HUES48 (cell line): ENCODE measurements around the gene TTC23.
"Not testable (repeated sequence)": the region's sequence is repeated elsewhere in the genome, so short reads cannot be mapped to it uniquely, and the experiment has no call there.

Experiments
- H3K27ac ChIP-seq: one replicate; pipeline ENCODE4 v1.7.0; 2013; ENCODE audit warnings: low read depth, low read length, inconsistent platforms
- H3K27me3 ChIP-seq: 2 replicates; pipeline ENCODE4 v1.6.1; 2013; ENCODE audit warnings: mild to moderate bottlenecking, low read length; ENCODE audit not compliant: control insufficient read depth, insufficient read depth
- H3K36me3 ChIP-seq: 2 replicates; pipeline ENCODE4 v1.6.1; 2013; ENCODE audit warnings: low read length; ENCODE audit not compliant: control insufficient read depth, insufficient read depth
- H3K4me1 ChIP-seq: 2 replicates; pipeline ENCODE4 v1.6.1; 2013; ENCODE audit warnings: mild to moderate bottlenecking, low read length; ENCODE audit not compliant: control insufficient read depth, insufficient read depth
- H3K4me3 ChIP-seq: 2 replicates; pipeline ENCODE4 v1.5.1; 2013; ENCODE audit warnings: mild to moderate bottlenecking, low read depth, low read length
- H3K9ac ChIP-seq: 2 replicates; pipeline ENCODE4 v1.6.1; 2013; ENCODE audit warnings: mild to moderate bottlenecking, low read depth, low read length, moderate library complexity
- H3K9me3 ChIP-seq: 2 replicates; pipeline ENCODE4 v1.6.1; 2013; ENCODE audit warnings: low read length; ENCODE audit not compliant: control insufficient read depth, insufficient read depth

TTC23 gene

DNA sequence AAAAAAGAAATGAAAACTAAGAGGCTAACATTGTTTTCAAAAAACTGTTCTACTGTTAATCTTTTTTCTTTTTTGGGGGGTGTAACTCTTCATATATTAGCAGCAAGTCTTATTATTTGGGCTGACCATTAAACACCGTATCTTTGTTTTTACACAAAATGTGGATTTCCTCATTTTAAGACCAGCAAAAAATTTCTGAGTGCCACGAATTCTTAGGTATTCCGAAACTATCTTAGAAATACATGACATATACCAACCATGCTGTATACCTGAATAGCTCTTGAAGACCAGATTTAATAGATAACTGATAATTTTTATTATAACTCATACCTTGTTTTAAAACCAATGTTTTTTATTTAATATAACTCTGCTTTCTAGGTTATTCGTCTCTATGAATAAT lies 620 bp upstream of the TTC23 start:
- Histone ChIP-seq H3K4me1 (peaks cover 7% of the 10 kb centered on the region; the same call in 1 of the 2 replicates), H3K9ac (no peak overlapping the region), H3K27ac (peak overlapping the region; percentile 61), H3K36me3 (no peaks in the 10 kb centered on the region), H3K27me3 (no peaks in the 10 kb centered on the region), H3K9me3 (no peaks in the 10 kb centered on the region), H3K4me3 (peak overlapping the region; percentile 90)

DNA sequence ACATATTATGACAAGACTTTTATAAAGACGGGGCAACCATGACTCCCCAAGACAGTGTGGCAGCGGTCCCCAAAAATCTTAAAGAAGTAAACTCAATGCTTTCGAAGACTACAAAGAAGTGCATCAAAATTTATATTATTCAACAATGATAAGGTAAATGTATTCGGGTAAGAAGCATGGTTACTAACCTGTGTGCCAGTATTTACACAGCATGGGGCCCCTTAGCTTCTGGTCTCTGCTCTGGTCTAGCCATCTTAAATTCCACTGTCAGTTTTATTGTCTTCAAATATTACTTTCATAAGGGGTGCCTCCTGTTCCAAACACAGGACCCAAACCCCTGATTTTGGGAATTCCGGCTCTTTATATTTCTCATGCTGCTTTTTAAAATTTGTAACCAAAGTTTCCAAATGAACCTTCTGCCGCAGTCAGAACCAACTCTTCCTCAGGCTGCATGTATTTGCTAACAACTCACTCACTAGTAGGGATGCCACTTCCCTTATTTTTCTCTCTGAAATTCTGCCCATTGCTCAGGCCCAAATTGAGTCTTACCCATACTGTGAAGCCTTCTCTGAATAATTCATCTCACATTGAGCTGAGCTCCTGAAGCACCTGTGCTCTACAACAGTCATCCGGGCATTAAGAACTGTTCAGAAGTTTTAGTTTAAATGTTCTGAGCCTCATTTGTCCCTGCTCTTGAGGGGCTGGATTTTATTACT lies 1.2 kb downstream of the TTC23 start:
- Histone ChIP-seq H3K9me3 (no peaks in the 10 kb centered on the region), H3K27ac (no peak overlapping the region), H3K36me3 (peaks cover 4% of the 10 kb centered on the region; the same call in 1 of the 2 replicates), H3K4me3 (peak overlapping the region; percentile 90), H3K27me3 (no peaks in the 10 kb centered on the region), H3K9ac (no peak overlapping the region), H3K4me1 (peaks cover 7% of the 10 kb centered on the region; the same call in 1 of the 2 replicates)

DNA sequence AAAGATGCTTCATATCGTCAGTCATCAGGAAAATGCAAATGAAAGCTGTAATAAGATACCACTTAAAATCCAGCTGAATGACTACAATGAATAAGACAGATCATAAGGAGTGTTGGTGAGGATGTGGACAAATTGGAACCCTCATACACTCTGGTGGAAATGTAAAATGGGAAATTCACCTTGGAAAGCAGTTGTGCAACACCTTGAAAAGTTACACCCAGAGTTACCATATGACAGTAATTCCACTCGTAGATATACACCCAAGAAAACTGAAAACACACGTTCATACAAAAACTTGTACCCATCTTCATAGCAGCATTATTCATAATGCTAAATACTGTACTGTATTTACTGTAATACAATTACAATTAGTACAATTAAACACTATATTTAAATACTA lies 2.3 kb downstream of the TTC23 start:
- Histone ChIP-seq H3K27me3 (no peaks in the 10 kb centered on the region), H3K9ac (no peak overlapping the region), H3K4me3 (no peak overlapping the region), H3K27ac (no peak overlapping the region), H3K9me3 (no peaks in the 10 kb centered on the region), H3K4me1 (peaks cover 7% of the 10 kb centered on the region; the same call in 1 of the 2 replicates), H3K36me3 (peaks cover 4% of the 10 kb centered on the region; the same call in 1 of the 2 replicates)

DNA sequence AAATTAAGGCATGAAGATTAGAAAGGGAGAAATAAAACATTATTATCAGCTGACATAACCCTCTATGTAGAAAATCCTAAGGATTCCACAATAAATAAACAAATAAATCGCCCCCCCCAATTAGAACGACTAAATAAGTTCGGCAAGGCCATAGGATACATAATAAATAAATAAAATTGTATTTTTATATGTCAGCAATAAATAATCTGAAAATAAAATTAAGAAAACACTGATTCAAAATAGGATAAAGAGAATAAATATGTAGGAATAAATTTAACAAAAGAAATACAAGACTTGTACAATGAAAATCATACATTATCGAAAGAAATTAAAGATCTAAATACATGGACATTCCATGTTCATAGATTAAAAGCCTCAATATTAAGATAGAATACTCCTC lies 5.1 kb downstream of the TTC23 start:
- Histone ChIP-seq H3K9ac (no peak overlapping the region), H3K4me1 (peaks cover 7% of the 10 kb centered on the region; the same call in 1 of the 2 replicates), H3K27me3 (no peaks in the 10 kb centered on the region), H3K9me3 (no peaks in the 10 kb centered on the region), H3K4me3 (no peak overlapping the region), H3K36me3 (peaks cover 8% of the 10 kb centered on the region; the same call in 1 of the 2 replicates), H3K27ac (no peak overlapping the region)

DNA sequence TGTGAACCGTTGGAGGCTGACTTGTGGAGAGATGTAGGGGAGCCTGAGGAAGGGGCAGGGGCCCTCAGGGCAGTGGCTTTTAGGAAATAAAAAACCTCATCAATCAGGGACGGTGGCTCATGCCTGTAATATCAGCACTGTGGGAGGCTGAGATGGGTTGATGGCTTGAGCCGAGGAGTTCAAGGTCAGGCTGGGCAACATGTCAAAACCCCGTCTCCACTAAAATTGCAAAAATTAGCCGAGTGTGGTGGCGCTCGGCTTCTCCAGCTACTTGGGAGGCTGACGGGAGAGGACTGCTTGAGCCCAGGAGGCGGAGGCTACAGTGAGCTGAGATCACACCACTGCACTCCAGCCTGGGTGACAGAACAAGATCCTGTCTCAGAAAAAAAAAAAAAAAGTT lies 7.6 kb downstream of the TTC23 start:
- Histone ChIP-seq H3K4me1 (no peaks in the 10 kb centered on the region), H3K9ac (no peak overlapping the region), H3K9me3 (no peaks in the 10 kb centered on the region), H3K4me3 (no peak overlapping the region), H3K27ac (no peak overlapping the region), H3K36me3 (peaks cover 8% of the 10 kb centered on the region; the same call in 1 of the 2 replicates), H3K27me3 (no peaks in the 10 kb centered on the region)

DNA sequence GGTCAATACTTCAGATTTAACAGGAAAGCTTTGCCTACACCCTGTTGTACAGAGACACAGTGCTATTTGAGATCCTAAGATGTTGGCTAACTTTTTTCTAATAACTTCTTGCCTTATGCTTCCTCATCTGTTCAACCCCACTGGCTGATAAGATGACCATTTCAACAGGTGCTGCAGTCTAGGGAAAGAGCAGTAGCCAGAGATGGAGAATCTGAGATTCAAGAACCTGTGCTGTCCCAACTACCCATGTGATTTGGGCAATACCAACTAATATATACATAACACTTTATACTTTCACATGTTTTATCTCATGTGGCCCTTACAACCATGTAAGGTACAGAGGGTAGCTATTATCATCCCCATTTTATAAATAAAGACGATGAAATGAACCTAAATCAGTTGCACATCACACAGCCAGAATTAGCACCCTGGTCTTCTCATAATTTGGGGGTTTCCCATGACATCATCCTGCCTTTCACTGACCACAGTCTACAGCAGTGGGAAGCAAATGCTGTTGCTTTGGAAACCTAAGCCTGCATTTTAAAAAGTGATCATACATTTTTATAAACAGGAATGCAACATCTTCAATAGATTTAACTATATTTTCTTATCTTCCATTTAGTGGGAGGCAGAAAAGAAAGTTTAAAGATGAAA lies 9.7 kb downstream of the TTC23 start:
- Histone ChIP-seq H3K27ac (no peak overlapping the region), H3K4me1 (no peaks in the 10 kb centered on the region), H3K9ac (no peak overlapping the region), H3K36me3 (peaks cover 5% of the 10 kb centered on the region; the same call in 1 of the 2 replicates), H3K27me3 (no peaks in the 10 kb centered on the region), H3K9me3 (no peaks in the 10 kb centered on the region), H3K4me3 (no peak overlapping the region)

DNA sequence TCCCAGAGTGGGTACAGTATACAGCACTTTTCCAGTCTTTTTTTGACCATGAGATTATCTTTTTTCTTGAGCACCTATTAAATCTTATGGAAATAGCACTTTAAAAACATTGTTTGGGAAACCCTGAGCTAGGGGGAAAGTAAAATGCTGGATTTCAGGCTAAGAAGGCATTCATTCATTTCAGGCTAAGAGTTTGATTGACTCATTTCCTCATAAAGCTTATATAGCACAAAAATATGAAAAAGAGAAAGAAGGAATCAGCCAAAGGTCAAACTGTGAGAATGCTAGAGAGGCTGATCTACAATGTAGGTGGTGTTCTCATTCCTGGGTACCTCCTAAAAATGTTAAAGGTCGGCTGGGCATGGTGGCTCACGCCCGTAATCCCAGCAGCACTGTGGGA lies 10.5 kb downstream of the TTC23 start:
- Histone ChIP-seq H3K9me3 (no peaks in the 10 kb centered on the region), H3K9ac (no peak overlapping the region), H3K27me3 (no peaks in the 10 kb centered on the region), H3K36me3 (0 out of 2 replicates have a peak, but pooled peaks cover 3% of the 10 kb centered on the region), H3K4me3 (no peak overlapping the region), H3K27ac (no peak overlapping the region), H3K4me1 (no peaks in the 10 kb centered on the region)

DNA sequence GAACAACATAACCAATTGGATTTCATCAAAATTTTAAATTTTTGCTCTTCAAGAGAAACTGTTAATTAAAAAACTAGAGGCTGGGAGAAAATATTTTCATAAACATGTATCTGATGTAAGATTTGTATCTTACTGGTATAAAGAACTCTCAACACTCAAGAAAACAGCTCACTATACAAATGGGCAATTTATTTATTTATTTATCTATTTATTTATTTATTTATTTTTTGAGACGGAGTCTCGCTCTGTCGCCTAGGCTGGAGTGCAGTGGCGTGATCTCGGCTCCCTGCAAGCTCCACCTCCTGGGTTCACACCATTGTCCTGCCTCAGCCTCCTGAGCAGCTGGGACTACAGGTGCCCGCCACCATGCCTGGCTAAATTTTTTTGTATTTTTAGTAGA lies 15.2 kb downstream of the TTC23 start:
- H3K4me1 ChIP-seq, H3K9me3 ChIP-seq, H3K4me3 ChIP-seq, H3K27ac ChIP-seq, H3K9ac ChIP-seq, H3K36me3 ChIP-seq, H3K27me3 ChIP-seq: not testable (repeated sequence)

DNA sequence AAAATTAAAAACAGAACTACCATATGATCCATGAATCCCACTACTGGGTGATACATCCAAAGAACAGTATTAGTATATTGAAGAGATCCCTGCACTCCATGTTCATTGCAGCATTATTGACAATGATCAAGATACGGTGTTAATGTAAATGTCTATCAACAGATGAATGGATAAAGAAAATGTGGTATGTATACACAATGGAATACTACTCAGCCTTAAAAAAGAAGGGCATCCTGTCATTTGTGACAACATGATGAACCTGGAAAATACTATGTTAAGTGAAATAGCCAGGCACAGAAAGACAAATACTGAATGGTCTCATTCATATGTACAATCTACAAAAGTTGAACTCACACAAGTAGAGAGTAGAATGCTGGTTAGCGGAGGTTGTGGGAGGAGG lies 16.6 kb downstream of the TTC23 start:
- peaks cover 12% of the 10 kb centered on the region for H3K36me3 ChIP-seq
- no peak overlapping the region for H3K4me3 ChIP-seq
- H3K9ac ChIP-seq: no peak overlapping the region
- no peaks in the 10 kb centered on the region for H3K9me3 ChIP-seq
- H3K27me3 ChIP-seq: no peaks in the 10 kb centered on the region
- H3K27ac ChIP-seq: no peak overlapping the region
- H3K4me1 ChIP-seq: no peaks in the 10 kb centered on the region

DNA sequence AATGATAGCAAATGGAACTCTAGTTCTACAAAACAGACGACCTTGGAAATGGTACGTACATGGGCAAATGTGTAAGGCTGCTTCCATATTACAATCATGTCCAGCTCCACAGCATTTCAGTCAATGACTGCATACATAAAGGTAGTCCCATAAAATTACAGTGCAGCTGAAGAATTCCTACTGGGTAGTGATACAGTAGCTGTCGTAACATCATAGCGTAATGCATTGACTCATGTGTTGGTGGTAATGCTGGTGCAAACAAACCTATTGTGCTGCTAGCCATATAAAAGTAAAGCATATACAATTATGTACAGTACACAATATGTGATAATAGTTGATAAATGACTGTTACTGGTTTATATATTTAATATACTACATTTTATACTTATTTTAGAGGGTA lies 18.5 kb downstream of the TTC23 start:
- Histone ChIP-seq H3K4me3 (no peak overlapping the region), H3K4me1 (no peaks in the 10 kb centered on the region), H3K9ac (no peak overlapping the region), H3K36me3 (peaks cover 23% of the 10 kb centered on the region), H3K27me3 (no peaks in the 10 kb centered on the region), H3K9me3 (no peaks in the 10 kb centered on the region), H3K27ac (no peak overlapping the region)

DNA sequence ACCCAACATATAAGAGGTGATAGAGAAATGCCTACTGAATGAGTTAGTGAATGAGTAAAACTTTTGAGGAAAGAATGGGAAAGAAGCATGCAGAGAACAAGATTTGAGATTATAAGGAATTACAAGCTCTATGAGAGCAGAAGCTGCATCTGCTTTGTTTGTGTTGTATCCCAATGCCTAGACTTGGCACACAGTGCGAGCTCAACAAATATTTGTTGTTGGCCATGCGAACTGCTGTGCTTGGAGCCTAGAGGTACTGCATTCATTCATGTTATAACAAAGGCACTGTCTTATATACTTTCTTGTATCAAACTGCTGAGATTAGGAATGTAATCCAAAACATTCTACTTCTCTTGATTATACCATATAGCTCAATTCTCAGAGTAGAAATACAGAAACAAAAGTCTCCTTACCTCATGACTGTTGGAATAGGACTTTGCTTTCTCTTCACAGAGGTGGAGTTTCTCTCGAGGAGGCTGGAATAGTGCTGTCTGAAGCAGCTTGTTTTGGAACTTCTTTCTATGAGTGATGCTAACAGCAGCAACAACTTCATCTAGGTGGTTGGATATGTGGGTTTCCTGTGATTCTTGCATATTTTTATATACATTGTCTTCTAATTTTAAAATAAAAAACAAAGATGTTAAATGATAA lies 21.1 kb downstream of the TTC23 start:
- no peak overlapping the region for H3K4me3 ChIP-seq
- no peak overlapping the region for H3K27ac ChIP-seq

More for the DNA sequence above, 21.1 kb downstream of the TTC23 start:
- H3K9me3 ChIP-seq: no peaks in the 10 kb centered on the region
- peaks cover 28% of the 10 kb centered on the region for H3K36me3 ChIP-seq
- H3K4me1 ChIP-seq: no peaks in the 10 kb centered on the region
- no peak overlapping the region for H3K9ac ChIP-seq
- H3K27me3 ChIP-seq: no peaks in the 10 kb centered on the region
